ENCODE measurements around the gene GNAT1.
A peak's percentile ranks its signal among the peaks of the same experiment; 100 is the strongest.

- no peak for TF ChIP-seq CTCF (IDR thresholded peaks at IDR 0.05)
- TF ChIP-seq POLR2AphosphoS5 (IDR thresholded peaks at IDR 0.05) = peak in 1 of 2 donors; percentile 24
These were observed 14.1 kb upstream of the GNAT1 start for GRCh38 chr3:50177346-50177745.

All from upper lobe of left lung (tissue), 4 donors.